ENCODE measurements around the gene NGF. TPM values are rescaled to one million over a fixed set of nuclear protein-coding genes. Genes with fewer than 3 reads are reported as not detected.

The NGF gene
- total and polyA plus RNA-seq, 2 of the 8 experiments (the other 6 are each of a cell fraction or from before 2014, with no cell fraction given) = 1.6 TPM; not detected in 1

- no peak overlapping the region for H2BK5ac ChIP-seq (ENCODE audit: low read depth, low read length)
- H3K36me3 ChIP-seq (ENCODE audit: control insufficient read depth in 2 of 4, insufficient read depth in 4 of 4, low read length in 3 of 4) = no peaks in the 10 kb centered on the region
- H3K23ac ChIP-seq (ENCODE audit: insufficient read length) = no peak overlapping the region
- H3K79me2 ChIP-seq (ENCODE audit: control insufficient read depth in 1 of 2, insufficient read depth in 2 of 2, low read length in 2 of 2) = no peaks in the 10 kb centered on the region
- no peak overlapping the region for H2AK5ac ChIP-seq (ENCODE audit: low read depth, low read length)
- H3K9me3 ChIP-seq (ENCODE audit: insufficient read depth in 2 of 2, low read depth in 1 of 2, low read length in 1 of 2) = peaks cover 3 to 4% of the 10 kb centered on the region in 2 experiments; a peak in 1 of 4 replicates
- ChIA-PET POLR2A (ENCODE audit: partially characterized antibody) (no interaction called here), CTCF (ENCODE audit: partially characterized antibody) (interaction anchor here (1.4 to 1.7 kb wide), 2 partner anchors 14 to 91 kb away, joined by 3 to 6 read pairs; no protein-coding TSS in a partner anchor)
- H3K27me3 ChIP-seq (replicated peaks in 1 of 4; ENCODE audit: control insufficient read depth in 3 of 4, extremely low read depth in 1 of 4, insufficient read depth in 3 of 4, low read length in 3 of 4) = no peaks in the 10 kb centered on the region
- no peak overlapping the region for H2BK12ac ChIP-seq (ENCODE audit: low read depth, low read length)
- H2BK15ac ChIP-seq (ENCODE audit: low read length) = no peak overlapping the region
- DNase-seq (ENCODE audit: low read depth in 1 of 2, low spot score in 2 of 2) (no peak), FAIRE-seq (no peak)
- no peaks in the 10 kb centered on the region for H3K23me2 ChIP-seq (ENCODE audit: low read depth, low read length)
- H3K4me1 ChIP-seq (replicated peaks in 1 of 4; ENCODE audit: control insufficient read depth in 3 of 4, insufficient read depth in 4 of 4, low read length in 3 of 4) = no peaks in the 10 kb centered on the region
- H3K4ac ChIP-seq (replicated peaks; ENCODE audit: insufficient read length, low read depth, low read length) = no peak overlapping the region
- H2BK20ac ChIP-seq (ENCODE audit: low read length) = no peak overlapping the region
- H4K91ac ChIP-seq (replicated peaks; ENCODE audit: insufficient read length, low read length) = no peak overlapping the region
- H4K8ac ChIP-seq (ENCODE audit: extremely low read depth, insufficient read depth, low read length) = no peak overlapping the region
- no peak overlapping the region for H3K14ac ChIP-seq (ENCODE audit: insufficient read length)
- no peak overlapping the region for H3K18ac ChIP-seq (ENCODE audit: extremely low read depth, low read length)
- H3K4me3 ChIP-seq (ENCODE audit: extremely low read depth in 1 of 4, insufficient read depth in 2 of 4, low read depth in 3 of 4, low read length in 4 of 4) = no peak overlapping the region
- no peak overlapping the region for H4K5ac ChIP-seq (ENCODE audit: insufficient read length, low read depth, low read length)
- no peak overlapping the region for H2AFZ ChIP-seq (ENCODE audit: low read length)
- WGBS, 2 experiments (ENCODE audit: extremely low coverage in 1 of 2, insufficient coverage in 1 of 2, insufficient read length in 1 of 2, insufficient replicate concordance in 2 of 2, low coverage in 1 of 2, low lambda C conversion rate in 2 of 2, missing lambda C conversion rate in 1 of 2) = 90% methylated on average over 5 of the region's 5 CpGs; no CpG with 5 or more reads in 1 of the 2 experiments
- no peak overlapping the region for H2BK120ac ChIP-seq (replicated peaks; ENCODE audit: low read depth, low read length)
- H3K4me2 ChIP-seq (ENCODE audit: insufficient read depth in 1 of 2, low read depth in 2 of 2, low read length in 2 of 2) = no peak overlapping the region
- H3K79me1 ChIP-seq (ENCODE audit: low read depth, low read length) = no peaks in the 10 kb centered on the region
- H3K56ac ChIP-seq (replicated peaks; ENCODE audit: insufficient read length, low read depth, low read length) = no peak overlapping the region
- H3K9ac ChIP-seq (replicated peaks in 1 of 4; ENCODE audit: extremely low read depth in 1 of 4, low read depth in 3 of 4, low read length in 3 of 4) = no peak overlapping the region
- no peak for TF ChIP-seq YY1 (IDR thresholded peaks at IDR 0.05; ENCODE audit: low read depth, low read length)
- TF ChIP-seq SUZ12 (IDR thresholded peaks at IDR 0.05; ENCODE audit: low read length) = no peak
- no peak for TF ChIP-seq SIX5 (IDR thresholded peaks at IDR 0.05; ENCODE audit: low read depth, low read length)
- TF ChIP-seq JUN (IDR thresholded peaks at IDR 0.05; ENCODE audit: low read depth, low read length) = no peak
- TF ChIP-seq TAF7 (optimal IDR thresholded peaks at IDR 0.05; ENCODE audit: borderline replicate concordance, low read depth, low read length) = no peak
- TF ChIP-seq GABPA (IDR thresholded peaks at IDR 0.05; ENCODE audit: borderline replicate concordance, insufficient read depth, low read length) = no peak
- TF ChIP-seq CHD2 (IDR thresholded peaks at IDR 0.05; ENCODE audit: low read length) = no peak
- TF ChIP-seq CBX5 (IDR thresholded peaks at IDR 0.05; ENCODE audit: low read depth, low read length) = no peak
- TF ChIP-seq POU5F1 (IDR thresholded peaks at IDR 0.05; ENCODE audit: low read depth, low read length) = no peak
- no peak for TF ChIP-seq RNF2 (IDR thresholded peaks at IDR 0.05; ENCODE audit: borderline replicate concordance, low read depth, low read length, missing control alignments, poor library complexity, severe bottlenecking)
- TF ChIP-seq TEAD4 (IDR thresholded peaks at IDR 0.05; ENCODE audit: low read depth, low read length) = no peak
- H3K27ac ChIP-seq (ENCODE audit: low read depth, low read length) = no peak overlapping the region
- no peaks in the 10 kb centered on the region for H4K20me1 ChIP-seq (replicated peaks in 1 of 2; ENCODE audit: control insufficient read depth in 1 of 2, insufficient read depth in 2 of 2, low read length in 2 of 2)
These were observed 27.7 kb upstream of the NGF start for GRCh38 chr1:115365738-115366137.

Measured in H1 (cell line).